ENCODE results near the gene MPST.

Gene MPST

GRCh38 chr22:37001826-37002225, 17.7 kb upstream of the MPST start:
- no peak for DNase-seq

GRCh38 chr22:37002633-37003032, 16.9 kb upstream of the MPST start:
- DNase-seq: no peak

DNA sequence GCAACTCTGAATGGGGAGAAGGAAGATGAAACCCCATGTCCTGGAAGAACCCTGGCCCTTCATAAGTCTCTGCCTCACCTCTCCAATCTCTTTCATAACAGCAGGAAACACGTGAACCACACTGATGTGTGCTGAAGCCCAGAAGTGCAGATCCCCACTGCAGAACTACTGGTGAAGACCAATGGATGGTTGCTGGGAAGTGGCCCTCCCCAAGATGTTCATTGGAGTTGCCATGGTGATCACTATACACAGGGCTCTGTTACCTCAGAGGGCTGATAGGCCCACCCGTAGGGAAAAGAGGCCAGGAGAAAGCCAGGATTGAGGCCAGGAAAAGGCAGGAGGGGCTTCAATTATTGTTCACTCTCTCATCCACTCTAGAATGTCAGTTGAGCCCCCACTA, 11.9 kb upstream of the MPST start:
- DNase-seq: no peak

- no peak for DNase-seq
These were observed 11.2 kb upstream of the MPST start for GRCh38 chr22:37008365-37008764.

DNA sequence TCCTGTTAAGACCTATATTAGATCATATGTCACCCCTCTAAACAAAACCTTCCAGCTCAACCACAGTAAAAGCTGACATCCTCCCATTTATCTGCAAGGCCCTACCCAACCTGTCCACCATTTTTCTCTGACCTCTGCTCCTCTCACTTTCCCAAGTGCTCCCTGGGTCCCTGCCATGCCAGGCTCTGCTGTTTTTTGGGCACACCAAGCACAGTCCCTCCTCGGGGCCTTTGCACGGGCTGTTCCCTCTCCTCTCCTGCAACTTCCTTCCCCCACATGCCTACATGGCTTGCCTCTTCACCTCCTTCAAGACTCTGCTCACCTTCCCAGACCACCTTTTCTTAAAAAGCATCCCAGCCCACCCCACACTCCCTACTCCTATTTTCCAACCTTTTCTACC, 10.1 kb upstream of the MPST start:
- no peak for DNase-seq

- no peak for DNase-seq
These were observed 9.4 kb upstream of the MPST start for GRCh38 chr22:37010174-37010573.

- DNase-seq: no peak
These were observed 8.6 kb upstream of the MPST start for GRCh38 chr22:37010976-37011375.

DNA sequence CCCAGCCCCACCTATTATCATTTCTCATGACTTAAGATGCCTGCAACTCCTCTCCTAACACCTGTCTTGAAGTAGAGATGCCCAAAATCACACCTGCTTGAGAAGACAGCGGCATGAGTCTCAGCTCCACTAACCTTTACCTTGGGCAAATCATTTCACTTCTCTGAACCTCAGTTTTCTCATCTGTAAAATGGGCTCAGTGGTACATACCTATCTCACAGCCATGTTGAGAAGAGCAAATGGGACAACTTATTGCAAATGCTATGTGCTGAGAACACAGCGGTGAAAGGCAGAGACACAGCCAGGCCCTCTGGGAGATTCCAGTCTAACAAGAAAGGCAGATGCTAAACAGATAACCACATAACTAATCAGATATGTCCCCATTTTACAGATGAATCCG, 8.1 kb upstream of the MPST start:
- DNase-seq: no peak

DNA sequence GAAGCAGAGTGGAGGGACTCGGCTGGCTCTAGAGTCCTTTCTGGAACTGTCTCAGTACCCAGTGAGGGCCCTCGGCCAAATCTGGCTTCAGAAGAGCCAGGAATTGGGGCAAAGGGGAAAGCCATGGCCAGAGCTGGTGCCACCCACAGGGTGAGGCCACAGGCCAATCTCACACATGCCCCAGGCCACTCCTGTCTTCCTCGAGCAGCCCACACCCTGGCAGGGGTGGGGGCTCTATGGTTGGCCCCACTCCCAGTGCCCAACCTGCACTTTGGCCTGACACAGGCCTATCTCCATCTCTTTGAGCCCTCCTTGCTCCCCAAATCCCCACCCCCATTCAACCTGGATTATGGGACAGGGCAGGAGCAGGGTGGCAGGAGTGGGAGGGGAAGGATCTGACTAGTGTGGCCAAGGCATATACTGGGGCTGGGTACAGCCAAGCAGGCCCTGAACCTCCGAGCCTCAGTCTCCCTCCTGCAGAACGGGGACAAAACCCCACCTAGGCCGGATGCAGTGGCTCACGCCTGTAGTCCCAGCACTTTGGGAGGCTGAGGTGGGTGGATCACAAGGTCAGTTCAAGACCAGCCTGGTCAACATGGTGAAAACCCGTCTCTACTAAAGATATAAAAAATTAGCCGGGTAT, 7.2 kb upstream of the MPST start:
- no peak for DNase-seq

DNA sequence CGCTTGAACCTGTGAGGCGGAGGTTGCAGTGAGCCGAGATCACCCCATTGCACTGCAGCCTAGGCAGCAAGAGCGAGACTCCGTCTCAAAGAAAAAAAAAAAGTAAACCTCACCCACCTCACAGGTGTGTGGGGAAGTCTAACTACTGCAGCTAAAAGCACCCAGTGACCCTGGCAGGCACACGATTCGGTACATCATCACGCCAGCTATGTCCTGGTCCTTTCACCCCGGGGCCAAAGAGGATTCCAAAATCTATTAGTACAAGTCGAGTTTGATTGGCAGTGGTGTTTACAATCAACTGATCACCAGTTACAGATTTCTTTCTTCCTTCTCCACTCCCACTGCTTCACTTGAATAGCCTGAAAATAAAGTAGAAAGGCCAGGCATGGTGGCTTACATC, 6.6 kb upstream of the MPST start:
- DNase-seq: no peak

GRCh38 chr22:37014415-37014806, 5.1 kb upstream of the MPST start:
- DNase-seq: no peak

DNA sequence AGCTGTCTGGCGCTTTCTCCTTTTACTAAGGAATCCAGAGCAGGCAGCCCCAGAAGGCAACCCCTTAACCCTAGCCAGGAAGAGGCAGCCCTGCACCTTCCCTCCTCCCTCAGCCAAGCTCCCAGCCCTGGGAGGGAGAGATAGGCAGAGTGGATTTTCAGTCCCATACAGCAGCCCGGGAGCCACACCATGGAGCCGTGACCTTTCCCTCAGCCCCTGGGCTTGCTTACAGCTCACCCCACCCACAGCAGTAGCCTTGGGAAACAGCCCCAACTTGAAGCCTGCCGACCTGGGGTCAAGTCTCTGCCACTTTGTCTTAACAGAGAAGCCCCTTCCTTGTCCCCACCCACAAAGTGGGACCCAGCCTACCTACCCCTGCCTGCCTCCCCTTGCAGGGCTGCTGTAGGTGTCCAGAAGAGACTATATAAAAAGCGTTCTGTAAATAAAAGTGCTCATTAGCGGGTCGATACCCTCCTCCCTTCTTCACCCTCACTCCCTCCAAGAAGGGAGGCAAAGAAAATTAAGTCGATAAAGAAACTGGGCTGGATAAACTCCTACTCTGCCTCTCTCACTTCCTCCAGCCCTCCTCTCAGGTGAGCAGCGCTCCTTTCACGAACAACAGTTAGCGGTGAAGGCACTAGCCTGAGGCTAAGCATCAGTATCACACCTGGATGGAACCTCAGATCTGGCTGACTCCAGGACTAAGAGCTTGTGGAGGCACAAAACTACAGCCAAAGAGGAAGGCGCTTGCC, 4.5 kb upstream of the MPST start:
- DNase-seq: no peak

DNA sequence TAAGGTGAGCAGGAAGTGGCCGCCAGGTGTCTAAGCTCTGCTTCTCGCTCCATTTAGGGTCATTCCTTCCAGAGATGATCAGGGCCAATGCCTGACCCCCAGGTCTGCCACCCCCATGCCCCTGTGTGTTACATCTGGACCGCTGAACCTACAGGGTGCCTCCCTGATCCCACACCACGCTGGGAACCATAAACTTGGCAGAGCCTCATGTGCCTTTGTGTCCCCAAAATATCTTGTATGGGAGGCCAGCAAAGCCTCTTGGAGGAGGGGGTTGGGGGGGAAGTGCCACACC, 4.0 kb upstream of the MPST start:
- DNase-seq: no peak

GRCh38 chr22:37016134-37016910, 3.2 kb upstream of the MPST start:
- DNase-seq: no peak

- no peak for DNase-seq
These were observed 2.2 kb upstream of the MPST start for GRCh38 chr22:37017356-37017755.

DNA sequence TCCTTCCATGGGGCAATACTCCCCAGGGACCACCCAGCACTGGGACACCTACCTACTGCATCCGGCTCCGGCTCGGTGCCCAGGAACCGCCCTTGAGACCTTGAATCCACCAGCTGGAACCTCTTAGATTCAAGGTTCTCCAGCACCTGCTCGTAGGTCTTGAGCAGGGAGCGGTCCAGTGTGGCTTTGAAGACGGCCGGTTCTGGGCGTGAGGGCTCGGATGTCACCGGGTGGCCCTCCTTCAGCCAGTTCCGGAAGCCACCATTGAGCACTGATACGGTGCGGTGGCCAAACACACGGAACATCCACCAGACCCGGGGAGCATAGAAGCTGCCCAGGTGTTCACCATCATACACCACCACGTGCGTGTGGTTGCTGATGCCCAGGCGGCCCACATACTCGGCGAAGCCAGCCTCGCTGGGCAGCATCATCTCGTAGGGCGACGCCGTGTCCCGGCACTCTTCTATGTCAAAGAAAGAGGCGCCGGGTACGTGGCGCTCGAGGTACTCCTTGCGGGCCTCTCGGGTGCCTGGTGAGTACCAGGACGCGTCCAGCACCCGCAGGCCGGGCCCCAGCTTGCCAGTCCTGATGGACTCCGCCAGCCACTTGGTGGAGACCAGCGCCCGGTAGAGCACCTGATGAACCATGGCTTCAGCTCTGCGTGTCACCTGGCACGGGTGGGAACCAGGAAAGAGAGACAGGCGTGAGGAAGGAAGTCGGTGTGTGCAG, 1.3 kb upstream of the MPST start:
- no peak for DNase-seq

GRCh38 chr22:37018815-37019308, 680 bp upstream of the MPST start:
- no peak for DNase-seq

DNA sequence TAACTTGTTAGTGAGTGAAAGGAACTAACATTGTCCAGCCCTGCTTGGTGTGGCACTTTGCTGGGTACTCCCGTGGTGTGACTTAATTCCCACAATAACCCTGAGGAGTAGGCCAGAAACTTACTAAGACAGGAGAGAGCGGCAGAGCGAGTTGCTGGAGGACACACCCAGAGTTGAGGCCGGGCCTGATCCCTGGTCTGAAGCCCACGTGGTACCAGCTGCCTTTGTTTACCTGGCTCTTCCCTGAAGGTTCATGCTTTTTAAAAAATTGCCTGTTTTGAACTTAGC, 594 bp downstream of the MPST start:
- no peak for DNase-seq

DNA sequence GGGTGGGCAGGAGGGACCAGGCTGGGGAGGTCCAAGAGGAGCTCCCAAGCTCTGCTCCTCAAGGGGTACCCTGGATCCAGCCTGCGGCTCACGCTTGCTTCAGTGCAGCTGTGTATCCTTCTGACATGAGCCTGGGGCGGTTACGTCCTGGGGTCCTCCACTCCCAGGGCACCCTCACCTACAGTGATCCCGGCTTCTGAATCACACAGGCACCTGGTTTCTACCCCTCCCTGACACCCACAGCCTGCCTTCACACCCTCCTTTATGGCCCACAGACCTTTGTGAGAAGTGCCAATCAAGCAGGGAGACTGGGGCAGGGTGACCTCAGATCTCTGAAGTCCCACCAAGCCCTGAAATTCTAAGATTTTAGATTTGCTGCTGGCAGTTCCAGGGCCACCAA, 1.5 kb downstream of the MPST start:
- no peak for DNase-seq

DNA sequence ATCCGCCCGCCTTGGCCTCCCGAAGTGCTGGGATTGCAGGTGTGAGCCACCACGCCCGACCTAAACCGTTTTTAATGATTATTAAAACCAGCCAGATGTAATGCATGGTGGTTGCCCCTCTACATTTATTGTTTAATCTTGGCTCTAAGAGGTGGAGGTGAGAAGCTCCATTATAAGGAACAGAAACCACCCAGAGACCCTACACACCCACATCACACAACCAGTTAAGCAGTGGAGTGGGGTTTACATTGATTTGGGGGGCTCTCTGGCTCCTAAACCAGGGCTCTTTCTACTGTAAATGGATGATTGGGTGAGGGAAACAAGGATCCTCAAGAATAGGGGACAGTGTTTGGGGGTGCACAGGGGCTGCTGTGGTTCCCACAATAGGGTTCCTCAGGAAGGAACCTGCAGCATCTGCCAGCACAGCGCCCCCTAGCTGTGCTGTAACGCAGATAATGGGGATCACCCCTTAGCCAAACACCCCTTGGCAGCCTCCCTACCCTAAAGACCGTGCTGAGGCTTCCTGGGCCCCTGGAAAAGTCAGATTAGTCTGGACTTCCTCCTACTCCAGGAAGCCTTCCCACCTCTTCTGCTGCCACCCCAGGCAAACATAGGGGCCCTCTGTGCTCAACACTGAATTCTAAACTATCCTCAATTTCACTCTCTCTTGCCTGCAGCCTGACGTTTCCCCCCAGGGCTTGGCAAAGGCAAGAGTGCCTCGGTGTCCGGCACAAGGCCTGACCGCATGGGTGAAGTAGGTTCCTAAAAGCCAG, 2.4 kb downstream of the MPST start:
- peak; percentile 58 for DNase-seq

DNA sequence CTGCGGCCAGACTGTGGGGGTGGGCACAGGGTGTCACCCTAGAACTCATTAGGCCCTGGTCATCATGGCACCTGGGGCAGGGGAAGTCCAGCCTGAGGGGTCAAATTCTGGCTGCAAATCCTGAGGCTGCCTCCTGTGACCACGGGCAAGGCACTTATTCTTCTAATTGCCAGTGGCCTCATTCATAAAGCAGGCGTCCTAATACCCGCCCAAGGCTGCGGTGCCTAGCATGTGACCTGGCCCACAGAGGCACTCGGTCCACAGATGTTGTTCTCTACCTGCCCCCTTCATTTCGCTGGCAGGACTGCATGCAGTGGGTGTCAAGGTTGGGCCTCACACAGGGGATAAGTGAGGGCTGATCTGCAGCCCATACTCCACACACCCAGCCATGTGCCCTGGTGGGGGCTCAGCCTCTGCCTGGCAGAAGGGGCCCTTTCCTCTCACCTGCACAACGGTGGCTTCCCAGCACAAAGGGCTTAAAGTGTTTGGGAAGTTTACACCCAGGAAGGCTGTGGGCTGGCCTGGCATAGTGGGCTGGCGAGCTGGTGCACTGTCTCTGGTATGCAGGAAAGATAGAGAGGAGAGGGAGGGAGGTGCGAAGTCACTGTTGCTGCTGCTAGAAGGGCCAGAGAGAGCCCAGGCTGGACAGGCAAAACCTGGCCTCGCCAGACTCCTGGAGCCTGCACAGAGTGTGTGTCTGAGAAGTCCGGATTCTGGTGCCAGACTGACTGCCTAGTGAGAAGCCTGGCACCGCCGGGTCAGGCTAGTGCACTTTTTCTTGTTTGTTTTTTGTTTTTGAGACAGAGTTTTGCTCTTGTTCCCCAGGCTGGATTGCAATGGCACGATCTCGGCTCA, 3.2 kb downstream of the MPST start:
- DNase-seq: no peak

GRCh38 chr22:37023743-37024338, 4.3 kb downstream of the MPST start:
- DNase-seq: no peak

Measured in activated CD4-positive, alpha-beta T cell treated with anti-CD3 and anti-CD28 coated beads, Interleukin-2, amount 50 U/mL, for 1 hour (primary cell).